ENCODE results near the gene GSTCD. TPM values are rescaled to one million over a fixed set of nuclear protein-coding genes. Genes with fewer than 3 reads are reported as not detected.

The GSTCD gene
- total RNA-seq, 1 donor from 2014 or later: 14.0 TPM

- H3K9me3 Mint-ChIP-seq (ENCODE audit: unreplicated experiment): no peaks in the 10 kb centered on the region
- H3K36me3 Mint-ChIP-seq (ENCODE audit: low read depth, unreplicated experiment): peaks cover 3% of the 10 kb centered on the region
- no peaks in the 10 kb centered on the region for H3K4me1 Mint-ChIP-seq (ENCODE audit: unreplicated experiment)
- H3K27me3 Mint-ChIP-seq (ENCODE audit: unreplicated experiment): no peaks in the 10 kb centered on the region
- no peak overlapping the region for H3K27ac Mint-ChIP-seq (ENCODE audit: unreplicated experiment)
- no peak for DNase-seq (ENCODE audit: low spot score)
- TF ChIP-seq CTCF (IDR thresholded peaks at IDR 0.05; ENCODE audit: unreplicated experiment): no peak
- H3K4me3 Mint-ChIP-seq (ENCODE audit: unreplicated experiment): no peak overlapping the region
Observed at GRCh38 chr4:105780176-105780575, 71.6 kb downstream of the GSTCD start.

- no peaks in the 10 kb centered on the region for H3K9me3 Mint-ChIP-seq (ENCODE audit: unreplicated experiment)
Observed at GRCh38 chr4:105784761-105785160, 76.2 kb downstream of the GSTCD start.

GRCh38 chr4:105785792-105786191, 77.2 kb downstream of the GSTCD start:
- no peak for TF ChIP-seq CTCF (IDR thresholded peaks at IDR 0.05; ENCODE audit: unreplicated experiment)
- DNase-seq (ENCODE audit: low spot score): no peak
- Mint-ChIP-seq H3K36me3 (ENCODE audit: low read depth, unreplicated experiment) (no peaks in the 10 kb centered on the region), H3K9me3 (ENCODE audit: unreplicated experiment) (no peaks in the 10 kb centered on the region), H3K4me1 (ENCODE audit: unreplicated experiment) (no peaks in the 10 kb centered on the region), H3K27ac (ENCODE audit: unreplicated experiment) (no peak overlapping the region), H3K4me3 (ENCODE audit: unreplicated experiment) (no peak overlapping the region), H3K27me3 (ENCODE audit: unreplicated experiment) (no peaks in the 10 kb centered on the region)

More at GRCh38 chr4:105784761-105785160, 76.2 kb downstream of the GSTCD start:
- no peaks in the 10 kb centered on the region for H3K27me3 Mint-ChIP-seq (ENCODE audit: unreplicated experiment)
- H3K4me3 Mint-ChIP-seq (ENCODE audit: unreplicated experiment): no peak overlapping the region
- no peaks in the 10 kb centered on the region for H3K4me1 Mint-ChIP-seq (ENCODE audit: unreplicated experiment)
- no peak overlapping the region for H3K27ac Mint-ChIP-seq (ENCODE audit: unreplicated experiment)
- DNase-seq (ENCODE audit: low spot score): no peak
- no peaks in the 10 kb centered on the region for H3K36me3 Mint-ChIP-seq (ENCODE audit: low read depth, unreplicated experiment)
- TF ChIP-seq CTCF (IDR thresholded peaks at IDR 0.05; ENCODE audit: unreplicated experiment): no peak

GRCh38 chr4:105786748-105787147, 78.2 kb downstream of the GSTCD start:
- H3K36me3 Mint-ChIP-seq (ENCODE audit: low read depth, unreplicated experiment): no peaks in the 10 kb centered on the region
- no peak overlapping the region for H3K4me3 Mint-ChIP-seq (ENCODE audit: unreplicated experiment)
- no peak overlapping the region for H3K27ac Mint-ChIP-seq (ENCODE audit: unreplicated experiment)
- no peak for DNase-seq (ENCODE audit: low spot score)
- no peaks in the 10 kb centered on the region for H3K9me3 Mint-ChIP-seq (ENCODE audit: unreplicated experiment)
- no peaks in the 10 kb centered on the region for H3K27me3 Mint-ChIP-seq (ENCODE audit: unreplicated experiment)
- no peaks in the 10 kb centered on the region for H3K4me1 Mint-ChIP-seq (ENCODE audit: unreplicated experiment)
- no peak for TF ChIP-seq CTCF (IDR thresholded peaks at IDR 0.05; ENCODE audit: unreplicated experiment)

GRCh38 chr4:105797225-105797624, 88.6 kb downstream of the GSTCD start:
- Mint-ChIP-seq H3K36me3 (ENCODE audit: low read depth, unreplicated experiment) (no peaks in the 10 kb centered on the region), H3K27me3 (ENCODE audit: unreplicated experiment) (no peaks in the 10 kb centered on the region), H3K9me3 (ENCODE audit: unreplicated experiment) (no peaks in the 10 kb centered on the region), H3K4me3 (ENCODE audit: unreplicated experiment) (no peak overlapping the region), H3K4me1 (ENCODE audit: unreplicated experiment) (no peaks in the 10 kb centered on the region), H3K27ac (ENCODE audit: unreplicated experiment) (no peak overlapping the region)
- TF ChIP-seq CTCF (IDR thresholded peaks at IDR 0.05; ENCODE audit: unreplicated experiment): no peak
- DNase-seq (ENCODE audit: low spot score): no peak

All from endothelial cell (in vitro differentiated cells).